M059J (cell line): Measurements from ENCODE around the gene COPS8. TPM values are rescaled to one million over a fixed set of nuclear protein-coding genes. Genes with fewer than 3 reads are reported as not detected.

Experiments
- DNase-seq: peaks from one replicate; pipeline ENCODE4 v3.0.0-alpha.2; 2012; ENCODE audit warnings: low read depth
- total RNA-seq: library from RNA; depleted of rRNA; stranded (reverse); fragments of >200 nt; shearing (Covaris generic); gene quantifications from 2 replicates; pipeline ENCODE4 v1.2.3, GENCODE V29; 2014; rRNA removed

The COPS8 gene
- 137 and 159 TPM in 2 replicates for total RNA-seq

GRCh38 chr2:237085248-237086221, at the start of gene COPS8:
TSS of gene COPS8 (plus strand) at chr2:237085889. CDS start at chr2:237085965, 76 bp downstream.
- peak; percentile 86 for DNase-seq

- no peak for DNase-seq
Measured at GRCh38 chr2:237039301-237040031, 46.2 kb upstream of the COPS8 start.

GRCh38 chr2:237041231-237041630, 44.5 kb upstream of the COPS8 start:
- DNase-seq, result no peak

GRCh38 chr2:237042101-237042500, 43.6 kb upstream of the COPS8 start:
- no peak for DNase-seq

- DNase-seq, result no peak
Measured at GRCh38 chr2:237043866-237044265, 41.8 kb upstream of the COPS8 start.

GRCh38 chr2:237044281-237044680, 41.4 kb upstream of the COPS8 start:
- DNase-seq, result no peak

GRCh38 chr2:237045449-237045848, 40.2 kb upstream of the COPS8 start:
- DNase-seq, result peak; percentile 32

- DNase-seq, result no peak
Measured at GRCh38 chr2:237048595-237048994, 37.1 kb upstream of the COPS8 start.

- no peak for DNase-seq
Measured at GRCh38 chr2:237051861-237052260, 33.8 kb upstream of the COPS8 start.

- DNase-seq, result peak; percentile 49
Measured at GRCh38 chr2:237053066-237053465, 32.6 kb upstream of the COPS8 start.

GRCh38 chr2:237055386-237056100, 30.1 kb upstream of the COPS8 start:
- no peak for DNase-seq

GRCh38 chr2:237056287-237056875, 29.3 kb upstream of the COPS8 start:
- no peak for DNase-seq

- no peak for DNase-seq
Measured at GRCh38 chr2:237057107-237057506, 28.6 kb upstream of the COPS8 start.

- DNase-seq, result no peak
Measured at GRCh38 chr2:237057893-237058300, 27.8 kb upstream of the COPS8 start.

GRCh38 chr2:237058423-237058822, 27.3 kb upstream of the COPS8 start:
- no peak for DNase-seq

- DNase-seq, result no peak
Measured at GRCh38 chr2:237059155-237059875, 26.4 kb upstream of the COPS8 start.

GRCh38 chr2:237060534-237061312, 25.0 kb upstream of the COPS8 start:
- DNase-seq, result peak; percentile 63

GRCh38 chr2:237061356-237061755, 24.3 kb upstream of the COPS8 start:
- no peak for DNase-seq

- DNase-seq, result peak; percentile 55
Measured at GRCh38 chr2:237062585-237062984, 23.1 kb upstream of the COPS8 start.
